Epithelial cell of proximal tubule (primary cell): ENCODE results near the gene KCNQ2. TPM values are rescaled to one million over a fixed set of nuclear protein-coding genes. Genes with fewer than 3 reads are reported as not detected.

Source experiments
- DNase-seq: peaks from one replicate; pipeline ENCODE4 v3.0.0-alpha.2; 2011; ENCODE audit warnings: low read depth
- H3K4me3 ChIP-seq: 2 replicates; pipeline ENCODE4 v1.5.1; 2011; ENCODE audit warnings: low read depth, mild to moderate bottlenecking, low read length
- total RNA-seq: library from RNA; depleted of rRNA; stranded (reverse); fragments of >200 nt; gene quantifications from 2 replicates; pipeline ENCODE4 v1.2.3, GENCODE V29; 2015
- TF ChIP-seq, protein P1 (sequence below): conservative IDR thresholded peaks from 2 replicates; pipeline ENCODE4 v1.5.1; 2012; ENCODE audit warnings: low read depth, mild to moderate bottlenecking, low read length

The KCNQ2 gene
- total RNA-seq, 1 donor from 2014 or later = not detected

DNA sequence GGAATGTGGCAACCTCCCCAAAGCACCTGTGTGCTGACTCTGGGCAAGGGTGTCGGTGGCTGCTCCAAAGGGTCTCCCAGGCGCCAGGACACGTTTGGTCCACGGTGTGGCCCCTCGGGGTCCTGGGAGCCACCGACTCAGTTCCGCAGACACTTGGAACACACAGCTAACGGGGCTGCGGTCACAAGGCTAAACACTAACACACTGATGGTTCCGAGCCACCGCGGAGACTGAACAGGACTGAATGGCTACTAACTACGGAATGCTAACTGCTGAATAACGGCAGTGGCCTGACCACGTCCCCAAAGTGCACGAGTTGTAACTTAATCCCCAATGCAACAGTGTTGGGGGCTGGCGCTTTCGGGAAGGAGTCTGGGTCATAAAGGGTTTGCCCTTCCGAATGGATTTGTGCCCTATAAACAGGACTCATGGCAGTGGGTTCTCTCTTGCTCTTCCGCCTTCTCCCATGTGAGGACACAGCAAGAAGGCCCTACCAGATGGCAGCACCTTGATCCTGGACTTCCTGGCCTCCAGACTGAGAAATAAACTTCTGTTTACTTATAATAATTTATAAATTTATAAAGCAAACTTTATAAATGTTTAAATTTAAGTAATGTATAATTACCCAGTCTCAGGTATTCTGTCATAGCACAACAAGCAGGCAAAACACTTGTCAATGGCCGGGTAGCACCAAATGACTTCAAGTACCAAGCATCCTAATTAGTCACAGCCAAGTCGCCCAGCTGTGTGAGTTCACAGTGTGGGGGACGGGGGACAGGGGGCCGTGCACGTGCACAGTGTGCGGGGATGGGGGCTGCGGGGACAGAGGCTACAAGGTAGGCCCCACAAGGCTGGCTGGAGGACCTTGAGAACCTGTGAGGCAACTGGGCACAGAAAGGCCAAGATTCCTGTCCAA lies 28.7 kb upstream of the KCNQ2 start:
- TF ChIP-seq, protein P1, sequence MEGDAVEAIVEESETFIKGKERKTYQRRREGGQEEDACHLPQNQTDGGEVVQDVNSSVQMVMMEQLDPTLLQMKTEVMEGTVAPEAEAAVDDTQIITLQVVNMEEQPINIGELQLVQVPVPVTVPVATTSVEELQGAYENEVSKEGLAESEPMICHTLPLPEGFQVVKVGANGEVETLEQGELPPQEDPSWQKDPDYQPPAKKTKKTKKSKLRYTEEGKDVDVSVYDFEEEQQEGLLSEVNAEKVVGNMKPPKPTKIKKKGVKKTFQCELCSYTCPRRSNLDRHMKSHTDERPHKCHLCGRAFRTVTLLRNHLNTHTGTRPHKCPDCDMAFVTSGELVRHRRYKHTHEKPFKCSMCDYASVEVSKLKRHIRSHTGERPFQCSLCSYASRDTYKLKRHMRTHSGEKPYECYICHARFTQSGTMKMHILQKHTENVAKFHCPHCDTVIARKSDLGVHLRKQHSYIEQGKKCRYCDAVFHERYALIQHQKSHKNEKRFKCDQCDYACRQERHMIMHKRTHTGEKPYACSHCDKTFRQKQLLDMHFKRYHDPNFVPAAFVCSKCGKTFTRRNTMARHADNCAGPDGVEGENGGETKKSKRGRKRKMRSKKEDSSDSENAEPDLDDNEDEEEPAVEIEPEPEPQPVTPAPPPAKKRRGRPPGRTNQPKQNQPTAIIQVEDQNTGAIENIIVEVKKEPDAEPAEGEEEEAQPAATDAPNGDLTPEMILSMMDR = no peak
- DNase-seq = no peak
- no peak overlapping the region for H3K4me3 ChIP-seq

DNA sequence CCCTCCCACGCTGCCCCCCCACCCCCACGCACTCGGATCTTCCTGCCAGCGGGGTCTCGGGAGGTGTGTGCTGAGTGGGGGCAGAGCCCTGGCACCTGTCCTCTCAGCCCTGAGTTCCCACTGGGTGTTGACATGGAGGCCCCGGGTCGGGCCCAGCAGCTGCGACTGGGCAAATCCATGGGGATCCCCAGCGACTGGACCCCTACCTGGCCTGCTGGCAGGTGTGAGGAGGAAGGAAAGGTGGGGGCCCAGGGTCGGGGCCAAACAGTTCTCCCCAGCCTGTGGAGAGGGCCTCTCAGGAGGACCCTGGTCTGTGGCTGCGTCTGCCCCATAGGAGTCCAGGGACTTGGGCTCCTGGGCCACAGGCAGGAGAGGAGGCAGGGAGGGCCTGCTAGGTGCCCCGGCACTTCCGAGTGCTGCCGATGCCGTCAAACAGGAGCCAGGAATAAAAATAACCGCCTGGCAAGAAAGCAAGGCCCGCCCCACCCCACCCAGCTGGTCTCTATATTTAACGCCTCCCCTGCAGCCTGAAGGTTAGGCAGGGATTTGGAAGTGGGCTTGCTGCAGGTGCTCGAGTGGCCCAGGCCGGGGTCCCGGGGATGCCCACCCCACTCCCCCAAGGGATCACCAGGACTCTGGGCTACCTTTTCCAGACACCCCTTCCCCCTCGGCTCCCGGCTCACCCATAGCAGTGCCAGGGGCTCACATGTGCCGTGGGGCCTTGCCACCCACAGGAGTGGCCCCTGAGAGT lies 27.9 kb upstream of the KCNQ2 start:
- no peak overlapping the region for H3K4me3 ChIP-seq
- no peak for DNase-seq
- TF ChIP-seq, protein P1 = no peak

DNA sequence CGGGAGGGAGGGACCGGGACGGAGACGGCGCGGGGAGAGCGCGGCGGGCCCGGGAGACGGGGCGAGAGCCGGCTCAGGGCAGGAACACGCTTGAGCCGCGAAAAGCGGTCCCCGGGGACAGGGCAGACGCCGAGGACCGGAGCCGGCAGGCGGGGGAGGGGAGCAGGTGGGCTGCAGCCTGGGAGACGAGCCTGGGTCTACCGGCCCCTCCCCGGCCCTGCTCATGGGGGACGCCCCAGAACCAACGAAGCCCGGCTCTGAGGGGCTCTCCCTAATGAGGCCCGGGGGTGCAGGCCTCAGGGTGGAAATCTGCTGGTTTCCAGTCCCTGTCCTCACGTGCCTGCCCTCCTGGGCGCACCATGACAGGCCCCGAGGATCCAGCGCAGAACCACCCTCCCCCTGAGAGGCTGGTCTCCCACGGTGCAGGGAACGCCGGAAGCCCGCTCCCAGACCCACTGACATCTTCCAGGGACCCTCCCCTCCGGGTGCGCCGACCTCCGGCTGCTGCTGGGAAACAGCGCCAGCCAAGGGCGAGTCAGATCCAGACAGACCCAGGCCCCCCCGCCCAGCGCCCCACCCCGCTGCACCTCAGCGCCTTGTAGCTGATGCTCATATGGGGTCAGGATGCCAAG lies 27.0 kb upstream of the KCNQ2 start:
- no peak for DNase-seq
- H3K4me3 ChIP-seq = no peak overlapping the region
- TF ChIP-seq, protein P1 = no peak

DNA sequence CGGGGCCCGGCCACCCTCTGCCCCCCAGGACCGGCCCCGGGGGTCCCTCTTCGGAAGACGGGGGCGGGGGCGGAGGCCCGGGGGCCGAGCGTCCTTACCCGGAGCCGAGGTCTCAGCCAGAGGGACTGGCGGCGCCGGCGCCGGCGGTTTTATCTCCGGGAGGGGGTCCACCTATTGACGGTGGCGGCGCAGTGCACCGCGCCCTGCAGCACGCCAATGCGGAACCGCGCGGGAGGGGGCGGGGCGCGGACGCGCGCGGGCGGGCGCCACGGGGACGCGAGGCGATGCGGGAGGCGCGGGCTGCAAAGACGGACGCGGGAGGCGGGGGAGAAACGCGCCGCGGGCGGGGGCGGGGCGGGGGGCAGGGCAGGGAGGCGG lies 26.5 kb upstream of the KCNQ2 start, which contains the start of gene EEF1A2:
Gene EEF1A2 (minus strand): TSS at position 124 of the 378 bp plus-strand sequence. CDS start 1,320 bp downstream, outside the sequence.
- H3K4me3 ChIP-seq = peak within 1 kb of the TSS; percentile 30
- DNase-seq = no peak
- TF ChIP-seq, protein P1 = no peak

DNA sequence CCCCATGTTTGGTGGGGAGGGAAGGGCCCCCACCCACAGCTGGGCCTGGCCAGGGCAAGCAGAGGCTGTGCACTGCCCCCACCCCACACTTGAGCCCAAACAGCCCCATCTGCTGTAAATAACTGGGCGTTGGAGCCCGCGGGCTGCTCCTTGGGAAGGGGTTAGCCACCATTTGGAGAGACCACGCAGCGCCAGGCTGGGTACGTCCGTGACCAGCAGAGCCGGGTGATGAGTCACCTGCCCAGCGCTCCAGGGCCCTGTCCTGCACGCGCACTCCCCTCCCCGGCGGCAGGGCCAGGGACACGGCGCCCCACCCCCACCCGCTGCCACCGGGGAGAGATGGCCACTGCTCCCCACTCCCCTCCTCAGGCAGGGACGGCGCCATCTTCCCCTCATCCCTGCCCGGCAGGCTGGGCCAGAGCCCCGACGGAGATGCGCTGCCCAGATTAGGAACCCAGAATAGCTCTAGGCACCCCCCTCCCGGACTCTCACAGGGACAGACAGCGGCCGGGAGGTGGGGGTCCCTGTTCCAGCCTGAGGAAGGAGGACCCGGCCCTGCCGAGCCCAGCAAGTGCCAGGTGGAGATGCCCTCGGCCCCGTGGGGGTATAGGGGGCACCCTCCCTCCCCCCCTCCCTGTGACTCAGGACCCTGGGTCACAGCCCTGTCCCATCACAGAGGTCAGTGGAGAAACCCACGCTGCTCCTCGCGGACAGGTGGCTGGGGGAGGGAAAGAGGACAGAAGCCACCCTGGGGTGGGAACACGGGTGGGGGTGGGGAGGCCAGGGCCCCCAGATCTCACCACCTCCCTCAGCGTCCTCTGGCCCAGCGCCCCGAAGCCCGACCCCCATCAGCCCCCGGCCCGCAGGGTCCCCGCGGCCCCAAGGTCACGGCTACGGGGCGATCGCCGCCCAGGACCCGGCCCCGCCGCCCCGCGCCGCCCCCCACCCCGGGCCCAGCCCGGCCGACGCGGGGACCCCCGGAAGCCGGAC lies 25.8 kb upstream of the KCNQ2 start:
- H3K4me3 ChIP-seq = peak overlapping the region; percentile 30
- no peak for DNase-seq
- TF ChIP-seq, protein P1 = no peak
